GM23338 (cell line): ENCODE results near the gene RNF214.

ENCODE experiments used
- CTCF ChIP-seq, 2 experiments: fragments of 200-600 bp in 1 of 2; sonication (generic) in 1 of 2; conservative IDR thresholded peaks; 2 replicates each; pipeline versions ENCODE4 v1.5.1 to v1.6.1; 2016 to 2017; ENCODE audit warnings: antibody characterized with exemption in 2 of 2, low read depth in 2 of 2, mild to moderate bottlenecking in 2 of 2, moderate library complexity in 1 of 2
- EZH2 ChIP-seq: fragments of 200-600 bp; sonication (generic); IDR thresholded peaks from one replicate; pipeline ENCODE4 v1.8.0; 2017; ENCODE audit warnings: antibody characterized with exemption, mild to moderate bottlenecking, low read depth; ENCODE audit not compliant: unreplicated experiment
- NANOG ChIP-seq: IDR thresholded peaks from 2 replicates; pipeline ENCODE4 v1.6.1; 2016; ENCODE audit warnings: antibody characterized with exemption, borderline replicate concordance
- POLR2AphosphoS5 ChIP-seq: IDR thresholded peaks from 2 replicates; pipeline ENCODE4 v1.6.1; 2016; ENCODE audit warnings: antibody characterized with exemption, low read depth

GRCh38 chr11:117289795-117290194, 57.3 kb downstream of the RNF214 start:
- TF ChIP-seq EZH2 (no peak), CTCF (conservative IDR thresholded peaks at IDR 0.05; ENCODE audit: low read depth in 2 of 2) (no peak), POLR2AphosphoS5 (no peak), NANOG (no peak)
